ENCODE data around the gene MED8.

Gene MED8

DNA sequence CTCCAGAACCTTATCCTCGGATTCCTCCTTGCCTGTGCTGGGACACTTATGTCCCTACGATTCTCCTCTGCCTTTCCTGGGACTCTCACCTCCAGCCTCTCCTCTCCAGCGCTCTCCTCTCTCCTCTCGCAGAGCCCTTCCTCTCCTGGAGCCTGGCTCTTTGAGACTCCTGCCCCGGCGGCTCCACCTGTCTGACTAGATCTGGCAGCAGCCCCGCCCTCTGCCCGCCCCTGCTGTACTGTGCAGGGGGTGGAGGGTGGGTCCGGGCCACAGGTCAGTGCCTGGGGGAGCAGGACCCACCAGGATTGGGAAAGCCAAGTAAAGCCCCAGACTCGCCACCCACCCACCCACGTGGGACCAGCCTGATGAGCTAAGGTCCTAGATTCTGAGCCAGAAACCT lies 23.4 kb downstream of the MED8 start:
- H3K27ac Mint-ChIP-seq, result peak overlapping the region; percentile 80
- peak overlapping the region; percentile 58 for H3K4me3 Mint-ChIP-seq
- peaks cover 53% of the 10 kb centered on the region for H3K4me1 Mint-ChIP-seq (ENCODE audit: low read depth)
- peaks cover 35% of the 10 kb centered on the region for H3K36me3 Mint-ChIP-seq (ENCODE audit: low read depth)
- no peaks in the 10 kb centered on the region for H3K27me3 Mint-ChIP-seq (ENCODE audit: low read depth)
- no peaks in the 10 kb centered on the region for H3K9me3 Mint-ChIP-seq

DNA sequence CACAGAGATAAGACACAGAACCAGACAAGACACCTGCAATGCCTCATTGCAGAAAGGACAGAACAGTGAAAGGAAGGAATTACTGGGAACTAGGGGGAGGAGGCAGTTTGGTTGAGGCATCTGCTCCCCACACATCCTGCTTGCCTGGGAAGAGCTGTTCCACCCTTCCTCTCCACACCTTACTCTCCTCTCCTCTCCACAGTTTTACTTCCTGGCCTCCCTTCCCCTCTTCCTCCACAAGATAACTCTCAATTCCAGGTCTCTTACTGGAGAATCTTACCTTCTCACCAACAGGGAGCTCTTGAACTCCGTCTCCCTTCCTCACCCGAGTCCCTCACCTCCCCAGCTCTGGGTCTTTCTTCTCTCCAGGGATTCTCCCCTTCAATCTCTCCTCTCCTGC lies 23.9 kb downstream of the MED8 start:
- H3K9me3 Mint-ChIP-seq, result no peaks in the 10 kb centered on the region

DNA sequence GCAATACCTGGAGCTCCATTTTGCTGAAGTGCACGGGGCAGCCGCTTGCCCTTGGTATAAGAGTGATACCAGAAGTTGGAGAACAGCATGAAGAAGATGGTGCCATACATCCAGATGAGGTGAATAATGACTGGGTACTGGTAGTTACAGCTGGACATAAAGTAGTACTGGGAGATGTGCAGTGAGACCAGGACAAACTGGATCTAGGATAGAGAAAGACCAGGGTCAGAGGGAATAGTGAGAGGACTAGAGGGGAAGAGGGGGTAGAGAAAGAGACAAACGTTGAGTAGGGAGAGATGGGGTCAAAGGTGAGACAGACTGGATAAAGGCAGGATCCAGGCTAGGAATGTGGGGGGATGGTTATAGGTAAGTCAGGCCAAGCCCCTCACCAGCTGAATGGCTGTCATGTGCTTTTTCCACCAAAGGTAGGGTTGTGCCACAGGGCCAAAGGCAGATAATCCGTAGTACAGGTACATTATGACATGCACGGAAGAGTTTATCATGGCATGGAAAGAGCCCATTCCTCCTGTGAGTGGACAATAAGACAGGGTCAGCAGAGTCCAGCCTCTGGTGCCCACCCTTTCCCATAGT lies 25.6 kb downstream of the MED8 start:
- H3K9me3 Mint-ChIP-seq, result no peaks in the 10 kb centered on the region
- H3K36me3 Mint-ChIP-seq (ENCODE audit: low read depth), result peaks cover 45% of the 10 kb centered on the region
- peak overlapping the region; percentile 0 for H3K4me3 Mint-ChIP-seq
- H3K4me1 Mint-ChIP-seq (ENCODE audit: low read depth), result peaks cover 62% of the 10 kb centered on the region
- H3K27me3 Mint-ChIP-seq (ENCODE audit: low read depth), result no peaks in the 10 kb centered on the region
- H3K27ac Mint-ChIP-seq, result peak overlapping the region; percentile 65

More for the DNA sequence above, 23.9 kb downstream of the MED8 start:
- H3K4me3 Mint-ChIP-seq, result peak overlapping the region; percentile 58
- H3K36me3 Mint-ChIP-seq (ENCODE audit: low read depth), result peaks cover 37% of the 10 kb centered on the region
- peak overlapping the region; percentile 80 for H3K27ac Mint-ChIP-seq
- H3K4me1 Mint-ChIP-seq (ENCODE audit: low read depth), result peaks cover 55% of the 10 kb centered on the region
- H3K27me3 Mint-ChIP-seq (ENCODE audit: low read depth), result no peaks in the 10 kb centered on the region

DNA sequence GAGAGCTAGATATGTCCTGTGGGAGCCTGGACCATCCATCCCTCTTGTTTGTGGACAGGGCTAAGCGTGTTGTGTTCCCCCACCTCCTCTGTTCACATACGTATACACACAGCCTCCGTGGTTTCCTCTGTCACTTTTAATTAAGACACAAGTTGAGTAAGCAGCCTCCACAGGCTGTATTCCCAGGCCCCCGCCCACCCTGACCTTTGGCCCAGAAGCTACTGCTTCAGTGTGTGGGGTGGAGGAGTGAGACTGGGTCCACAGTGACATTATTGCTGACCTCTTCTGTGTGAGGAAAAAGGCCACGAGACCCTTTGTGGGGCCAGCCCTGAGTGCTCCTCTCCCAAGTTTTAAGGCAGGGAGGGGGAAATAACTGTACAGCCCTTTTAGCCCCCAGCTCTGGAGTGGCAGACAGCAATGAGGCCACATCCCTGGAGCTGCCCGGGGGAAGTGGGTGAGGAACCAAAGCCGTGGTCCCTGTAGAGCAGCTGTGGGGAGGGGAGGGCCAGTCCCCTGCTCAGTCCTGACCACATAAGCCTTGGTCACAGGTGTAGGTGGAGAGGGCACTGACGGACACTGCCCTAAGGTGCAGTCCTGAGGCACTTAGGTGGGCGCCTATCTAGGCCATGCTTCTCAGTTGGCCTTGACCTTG lies 26.2 kb downstream of the MED8 start:
- Mint-ChIP-seq H3K9me3 (no peaks in the 10 kb centered on the region), H3K27ac (peak overlapping the region; percentile 65), H3K4me1 (ENCODE audit: low read depth) (peaks cover 61% of the 10 kb centered on the region), H3K27me3 (ENCODE audit: low read depth) (no peaks in the 10 kb centered on the region), H3K4me3 (peak overlapping the region; percentile 0), H3K36me3 (ENCODE audit: low read depth) (peaks cover 46% of the 10 kb centered on the region)

DNA sequence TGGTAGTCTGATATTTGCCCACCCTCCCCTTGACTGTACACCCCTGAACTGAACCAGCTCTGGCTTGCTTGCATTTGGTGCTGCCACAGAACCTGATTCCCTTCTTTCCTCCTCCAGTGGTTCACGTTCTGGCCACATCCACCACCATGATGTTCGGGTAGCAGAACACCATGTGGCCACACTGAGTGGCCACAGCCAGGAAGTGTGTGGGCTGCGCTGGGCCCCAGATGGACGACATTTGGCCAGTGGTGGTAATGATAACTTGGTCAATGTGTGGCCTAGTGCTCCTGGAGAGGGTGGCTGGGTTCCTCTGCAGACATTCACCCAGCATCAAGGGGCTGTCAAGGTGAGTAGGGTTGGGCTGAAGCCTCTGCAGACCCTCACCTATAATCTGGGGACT lies 29.0 kb downstream of the MED8 start:
- peaks cover 59% of the 10 kb centered on the region for H3K4me1 Mint-ChIP-seq (ENCODE audit: low read depth)
- no peaks in the 10 kb centered on the region for H3K9me3 Mint-ChIP-seq
- peaks cover 42% of the 10 kb centered on the region for H3K36me3 Mint-ChIP-seq (ENCODE audit: low read depth)
- peak overlapping the region; percentile 96 for H3K4me3 Mint-ChIP-seq
- no peaks in the 10 kb centered on the region for H3K27me3 Mint-ChIP-seq (ENCODE audit: low read depth)
- H3K27ac Mint-ChIP-seq, result no peak overlapping the region

DNA sequence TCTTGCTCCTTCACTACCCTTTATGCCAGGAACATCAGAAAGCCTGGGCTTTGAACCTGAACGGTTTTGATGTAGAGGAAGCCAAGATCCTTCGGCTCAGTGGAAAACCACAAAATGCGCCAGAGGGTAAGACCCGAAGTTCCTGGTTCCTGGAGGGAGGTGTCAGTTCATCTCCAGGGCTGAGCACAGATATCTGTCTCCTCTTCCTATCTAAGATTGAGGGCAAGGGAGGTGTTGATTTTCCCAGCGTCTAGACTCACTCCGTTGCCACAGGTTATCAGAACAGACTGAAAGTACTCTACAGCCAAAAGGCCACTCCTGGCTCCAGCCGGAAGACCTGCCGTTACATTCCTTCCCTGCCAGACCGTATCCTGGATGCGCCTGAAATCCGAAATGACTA lies 29.9 kb downstream of the MED8 start:
- Mint-ChIP-seq H3K4me1 (ENCODE audit: low read depth) (peaks cover 49% of the 10 kb centered on the region), H3K9me3 (no peaks in the 10 kb centered on the region), H3K4me3 (peak overlapping the region; percentile 96), H3K27ac (peak overlapping the region; percentile 73), H3K27me3 (ENCODE audit: low read depth) (no peaks in the 10 kb centered on the region), H3K36me3 (ENCODE audit: low read depth) (peaks cover 40% of the 10 kb centered on the region)

DNA sequence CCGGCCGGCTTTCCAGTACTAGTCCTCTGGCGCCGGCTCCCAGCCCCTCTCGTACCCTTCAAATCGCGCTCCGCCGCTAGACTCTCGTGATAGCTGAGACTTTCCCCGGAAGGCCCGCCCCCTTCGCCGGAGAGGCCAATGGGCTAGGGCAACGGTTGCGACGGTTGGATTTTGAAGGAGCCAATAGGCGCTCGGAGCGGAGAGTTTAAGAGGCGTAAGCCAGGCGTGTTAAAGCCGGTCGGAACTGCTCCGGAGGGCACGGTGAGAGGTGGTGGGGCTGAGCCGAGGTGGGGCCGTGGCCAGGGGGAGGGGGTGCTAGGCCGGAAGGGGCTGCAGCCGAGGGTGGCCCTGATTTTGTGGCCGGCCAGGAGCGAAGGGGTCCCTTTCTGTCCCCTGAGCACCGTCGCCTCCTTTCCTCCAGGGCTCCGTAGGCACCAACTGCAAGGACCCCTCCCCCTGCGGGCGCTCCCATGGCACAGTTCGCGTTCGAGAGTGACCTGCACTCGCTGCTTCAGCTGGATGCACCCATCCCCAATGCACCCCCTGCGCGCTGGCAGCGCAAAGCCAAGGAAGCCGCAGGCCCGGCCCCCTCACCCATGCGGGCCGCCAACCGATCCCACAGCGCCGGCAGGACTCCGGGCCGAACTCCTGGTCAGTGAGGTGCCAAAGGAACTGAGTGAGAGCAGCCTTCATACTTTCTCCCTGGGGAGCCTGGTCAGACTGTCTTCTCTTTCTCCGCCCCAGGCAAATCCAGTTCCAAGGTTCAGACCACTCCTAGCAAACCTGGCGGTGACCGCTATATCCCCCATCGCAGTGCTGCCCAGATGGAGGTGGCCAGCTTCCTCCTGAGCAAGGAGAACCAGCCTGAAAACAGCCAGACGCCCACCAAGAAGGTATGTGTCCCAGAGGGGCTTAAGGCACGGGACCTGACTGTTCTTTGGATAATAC lies 30.6 kb downstream of the MED8 start, which contains the start of gene CDC20:
CDC20 (plus strand) TSS at position 236 of the 948 bp plus-strand sequence; CDS start at position 471, 235 bp downstream.
- Mint-ChIP-seq H3K4me1 (ENCODE audit: low read depth) (peaks cover 43% of the 10 kb centered on the region), H3K4me3 (peak within 1 kb of the TSS; percentile 96), H3K27ac (peak within 1 kb of the TSS; percentile 85), H3K36me3 (ENCODE audit: low read depth) (peaks cover 33% of the 10 kb centered on the region), H3K27me3 (ENCODE audit: low read depth) (no peaks in the 10 kb centered on the region), H3K9me3 (no peaks in the 10 kb centered on the region)

DNA sequence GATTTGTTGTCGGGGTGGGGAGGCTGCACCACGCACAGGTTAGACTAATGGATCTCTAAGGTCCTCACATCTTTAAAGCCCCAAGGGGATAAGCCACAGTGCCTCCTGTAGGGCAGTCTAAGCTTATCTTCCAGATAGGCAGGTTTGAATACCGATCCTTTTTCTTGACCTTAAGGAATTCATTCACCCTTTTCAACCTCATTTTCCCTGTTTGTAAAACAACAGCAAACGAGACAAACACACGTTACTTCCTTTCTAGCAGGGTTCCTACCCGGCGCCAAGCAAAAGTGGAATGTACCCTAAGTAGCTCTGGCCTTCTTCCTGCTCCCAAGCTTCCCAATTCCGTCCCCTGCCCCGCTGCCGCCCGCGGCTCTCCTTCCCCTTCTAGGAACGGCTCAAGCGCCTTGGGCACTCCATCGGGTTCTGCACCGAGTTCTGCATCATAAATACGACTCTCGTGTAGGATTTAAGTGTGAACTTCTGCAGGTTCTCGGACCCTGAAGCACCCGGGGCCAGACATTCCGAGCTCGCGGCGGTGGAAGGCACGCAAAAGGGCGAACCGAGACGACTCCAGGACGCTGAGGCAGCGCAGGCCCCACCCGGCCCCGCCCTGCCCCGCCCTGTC lies 31.4 kb downstream of the MED8 start:
- H3K36me3 Mint-ChIP-seq (ENCODE audit: low read depth), result peaks cover 30% of the 10 kb centered on the region
- no peaks in the 10 kb centered on the region for H3K27me3 Mint-ChIP-seq (ENCODE audit: low read depth)
- peak overlapping the region; percentile 96 for H3K4me3 Mint-ChIP-seq
- peaks cover 41% of the 10 kb centered on the region for H3K4me1 Mint-ChIP-seq (ENCODE audit: low read depth)
- peak overlapping the region; percentile 85 for H3K27ac Mint-ChIP-seq
- H3K9me3 Mint-ChIP-seq, result no peaks in the 10 kb centered on the region

DNA sequence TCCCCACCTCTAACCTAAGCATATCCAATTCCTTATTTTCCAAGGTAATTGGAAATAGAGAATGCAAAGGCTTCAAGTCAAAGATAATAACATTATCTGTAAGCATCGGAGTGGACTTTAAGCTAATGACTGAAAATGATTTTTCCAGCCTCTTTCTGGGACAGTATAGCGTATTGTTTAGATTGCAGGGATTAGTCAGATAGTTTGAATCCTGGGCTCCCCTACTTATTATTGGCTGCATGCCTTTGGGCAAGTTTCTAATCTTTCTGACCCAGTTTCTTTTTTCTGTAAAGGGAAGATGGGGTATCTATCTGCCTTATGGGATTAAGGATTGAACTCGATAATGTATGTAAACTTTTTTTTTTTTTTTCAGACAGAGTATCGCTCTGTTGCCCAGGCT lies 32.3 kb downstream of the MED8 start:
- no peaks in the 10 kb centered on the region for H3K27me3 Mint-ChIP-seq (ENCODE audit: low read depth)
- H3K4me3 Mint-ChIP-seq, result no peak overlapping the region
- peaks cover 43% of the 10 kb centered on the region for H3K4me1 Mint-ChIP-seq (ENCODE audit: low read depth)
- H3K27ac Mint-ChIP-seq, result no peak overlapping the region
- H3K36me3 Mint-ChIP-seq (ENCODE audit: low read depth), result peaks cover 26% of the 10 kb centered on the region
- H3K9me3 Mint-ChIP-seq, result no peaks in the 10 kb centered on the region

DNA sequence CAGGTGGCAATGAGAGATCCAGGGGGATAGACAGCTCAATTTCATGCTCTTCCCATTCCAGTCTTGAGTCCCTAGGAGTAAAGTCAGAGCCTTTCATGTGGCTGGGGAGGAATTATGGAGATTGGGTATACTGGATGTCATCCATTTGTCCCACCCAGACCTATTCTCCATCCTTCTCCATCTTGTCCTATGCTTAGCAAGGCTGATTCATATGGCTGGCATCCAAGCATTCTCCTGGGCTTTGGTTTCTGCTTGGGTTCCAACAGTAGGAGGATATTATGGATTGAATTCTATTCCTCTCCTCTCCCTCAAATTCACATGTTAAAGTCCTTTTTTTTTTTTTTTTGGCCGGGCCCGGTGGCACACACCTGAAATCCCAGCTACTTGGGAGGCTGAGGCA lies 34.7 kb downstream of the MED8 start:
- Mint-ChIP-seq H3K9me3 (no peaks in the 10 kb centered on the region), H3K27ac (no peak overlapping the region), H3K27me3 (ENCODE audit: low read depth) (no peaks in the 10 kb centered on the region), H3K4me3 (no peak overlapping the region), H3K36me3 (ENCODE audit: low read depth) (peaks cover 10% of the 10 kb centered on the region), H3K4me1 (ENCODE audit: low read depth) (peaks cover 22% of the 10 kb centered on the region)

DNA sequence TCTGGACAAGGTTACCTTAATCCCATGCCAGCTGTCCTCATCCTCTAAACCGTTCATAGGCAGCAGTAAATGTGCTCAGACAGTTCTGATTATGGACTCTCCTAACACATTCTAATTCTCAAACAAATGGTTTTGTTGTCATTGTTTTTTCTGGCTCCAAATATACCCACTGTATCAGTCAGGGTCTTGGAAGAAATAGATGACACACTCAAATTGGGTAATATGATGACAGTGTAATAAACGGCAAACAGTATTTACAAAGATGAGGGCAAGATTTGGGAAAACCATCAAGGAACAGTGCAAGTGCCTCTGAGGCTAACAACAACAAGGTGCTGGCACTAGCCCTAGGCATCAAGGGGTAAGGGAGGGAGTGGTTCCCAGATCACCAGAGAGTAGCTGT lies 35.1 kb downstream of the MED8 start:
- Mint-ChIP-seq H3K27me3 (ENCODE audit: low read depth) (no peaks in the 10 kb centered on the region), H3K9me3 (no peaks in the 10 kb centered on the region), H3K36me3 (ENCODE audit: low read depth) (peaks cover 5% of the 10 kb centered on the region), H3K27ac (no peak overlapping the region), H3K4me3 (no peak overlapping the region), H3K4me1 (ENCODE audit: low read depth) (peaks cover 20% of the 10 kb centered on the region)

DNA sequence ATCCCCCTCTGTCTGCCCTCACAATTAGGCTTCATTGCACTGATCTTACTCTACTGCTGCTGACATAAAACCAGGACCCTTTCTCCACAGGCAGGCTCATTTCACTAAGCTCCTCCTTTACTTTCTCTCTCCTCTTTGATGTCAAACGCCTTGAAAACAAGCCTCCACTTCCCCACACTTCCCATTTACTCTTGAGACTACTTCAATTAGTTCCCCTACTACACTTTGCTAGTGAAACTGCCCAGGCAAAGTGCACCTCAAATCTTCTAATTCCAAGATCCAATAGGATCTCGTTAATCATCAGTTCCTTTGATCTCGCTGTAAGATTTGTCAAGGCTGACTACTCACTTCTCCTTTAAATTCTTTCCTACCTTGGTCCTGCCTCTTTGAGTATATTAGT lies 36.7 kb downstream of the MED8 start:
- H3K27ac Mint-ChIP-seq, result peak overlapping the region; percentile 41
- H3K4me3 Mint-ChIP-seq, result no peak overlapping the region
- peaks cover 3% of the 10 kb centered on the region for H3K36me3 Mint-ChIP-seq (ENCODE audit: low read depth)
- no peaks in the 10 kb centered on the region for H3K27me3 Mint-ChIP-seq (ENCODE audit: low read depth)
- H3K4me1 Mint-ChIP-seq (ENCODE audit: low read depth), result peaks cover 14% of the 10 kb centered on the region
- no peaks in the 10 kb centered on the region for H3K9me3 Mint-ChIP-seq

DNA sequence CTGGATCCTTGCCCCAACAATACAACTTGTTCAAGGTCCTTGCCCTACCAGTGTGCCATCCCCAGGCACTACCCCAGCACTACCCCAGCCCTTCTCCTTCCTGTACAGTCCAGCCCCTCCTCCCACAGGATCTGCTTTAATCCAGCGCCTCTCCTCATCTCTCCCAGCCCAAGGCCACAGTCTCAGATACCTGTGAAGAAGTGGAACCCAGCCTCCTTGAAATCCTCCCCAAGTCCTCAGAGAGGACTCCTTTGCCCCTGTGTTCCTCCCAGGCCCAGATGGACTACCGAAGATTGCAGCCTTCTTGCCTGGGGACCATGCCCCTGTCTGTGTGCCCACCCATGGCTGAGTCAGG lies 37.3 kb downstream of the MED8 start:
- Mint-ChIP-seq H3K4me3 (no peak overlapping the region), H3K27ac (no peak overlapping the region), H3K9me3 (no peaks in the 10 kb centered on the region), H3K36me3 (ENCODE audit: low read depth) (peaks cover 3% of the 10 kb centered on the region), H3K27me3 (ENCODE audit: low read depth) (no peaks in the 10 kb centered on the region), H3K4me1 (ENCODE audit: low read depth) (peaks cover 11% of the 10 kb centered on the region)
